GM12891 (cell line): ENCODE data around the gene SLC30A2.
A peak's percentile ranks its signal among the peaks of the same experiment; 100 is the strongest.

Experiments used
- POLR2A ChIP-seq: IDR thresholded peaks from 2 replicates; pipeline ENCODE4 v1.6.1; 2011; ENCODE audit warnings: low read depth, low read length, control low read depth
- POLR2AphosphoS5 ChIP-seq: IDR thresholded peaks from 2 replicates; pipeline ENCODE4 v1.6.1; 2011; ENCODE audit warnings: low read depth, low read length, control low read depth
- SPI1 ChIP-seq: IDR thresholded peaks from 2 replicates; pipeline ENCODE4 v1.6.1; 2011; ENCODE audit warnings: low read depth, low read length, control low read depth
- TAF1 ChIP-seq: IDR thresholded peaks from 2 replicates; pipeline ENCODE4 v1.6.1; 2011; ENCODE audit warnings: low read depth, low read length, control low read depth

- TF ChIP-seq POLR2A (peak; percentile 55; the same call in 1 of the 2 replicates), POLR2AphosphoS5 (peak; percentile 50; the same call in 1 of the 2 replicates), SPI1 (peak; percentile 56), TAF1 (peak; percentile 78)
Measured at GRCh38 chr1:25997828-25998761, 47.8 kb downstream of the SLC30A2 start, which contains the start of gene PAFAH2.
